ENCODE measurements around the gene ZNF473. TPM values are rescaled to one million over a fixed set of nuclear protein-coding genes. Genes with fewer than 3 reads are reported as not detected.

ZNF473 gene
- total RNA-seq, 1 donor from 2014 or later: 6.9 TPM

GRCh38 chr19:50036908-50037307 is 11.1 kb downstream of the ZNF473 start:
- no peak for DNase-seq (ENCODE audit: low read depth)
- TF ChIP-seq, protein P1, sequence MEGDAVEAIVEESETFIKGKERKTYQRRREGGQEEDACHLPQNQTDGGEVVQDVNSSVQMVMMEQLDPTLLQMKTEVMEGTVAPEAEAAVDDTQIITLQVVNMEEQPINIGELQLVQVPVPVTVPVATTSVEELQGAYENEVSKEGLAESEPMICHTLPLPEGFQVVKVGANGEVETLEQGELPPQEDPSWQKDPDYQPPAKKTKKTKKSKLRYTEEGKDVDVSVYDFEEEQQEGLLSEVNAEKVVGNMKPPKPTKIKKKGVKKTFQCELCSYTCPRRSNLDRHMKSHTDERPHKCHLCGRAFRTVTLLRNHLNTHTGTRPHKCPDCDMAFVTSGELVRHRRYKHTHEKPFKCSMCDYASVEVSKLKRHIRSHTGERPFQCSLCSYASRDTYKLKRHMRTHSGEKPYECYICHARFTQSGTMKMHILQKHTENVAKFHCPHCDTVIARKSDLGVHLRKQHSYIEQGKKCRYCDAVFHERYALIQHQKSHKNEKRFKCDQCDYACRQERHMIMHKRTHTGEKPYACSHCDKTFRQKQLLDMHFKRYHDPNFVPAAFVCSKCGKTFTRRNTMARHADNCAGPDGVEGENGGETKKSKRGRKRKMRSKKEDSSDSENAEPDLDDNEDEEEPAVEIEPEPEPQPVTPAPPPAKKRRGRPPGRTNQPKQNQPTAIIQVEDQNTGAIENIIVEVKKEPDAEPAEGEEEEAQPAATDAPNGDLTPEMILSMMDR (conservative IDR thresholded peaks at IDR 0.05; ENCODE audit: low read depth, low read length): no peak
- H3K4me3 ChIP-seq (ENCODE audit: low read depth, low read length): no peak overlapping the region

GRCh38 chr19:50039968-50040367 is 14.2 kb downstream of the ZNF473 start:
- H3K4me3 ChIP-seq (ENCODE audit: low read depth, low read length): no peak overlapping the region
- peak; percentile 20 for DNase-seq (ENCODE audit: low read depth)
- TF ChIP-seq, protein P1 (conservative IDR thresholded peaks at IDR 0.05; ENCODE audit: low read depth, low read length): no peak

DNA sequence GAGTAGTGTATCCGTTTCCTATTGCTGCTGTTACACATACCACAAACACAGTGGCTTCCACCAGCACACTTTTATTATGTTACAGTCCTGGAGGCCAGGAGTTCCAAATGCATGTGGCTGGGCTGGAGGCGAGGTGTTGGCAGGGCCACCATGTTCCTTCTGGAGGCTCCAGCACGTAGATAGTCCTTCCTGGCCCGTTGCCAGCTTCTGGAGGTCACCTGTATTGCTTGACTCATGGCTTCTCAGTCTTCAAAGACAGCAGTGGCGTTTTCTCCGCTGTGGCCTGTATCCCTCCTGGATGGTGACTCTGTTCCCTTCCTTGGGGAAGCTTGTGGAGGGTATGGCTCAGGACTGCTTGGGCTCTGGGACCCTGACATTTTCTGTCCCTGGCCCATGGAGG is 15.2 kb downstream of the ZNF473 start:
- no peak overlapping the region for H3K4me3 ChIP-seq (ENCODE audit: low read depth, low read length)
- TF ChIP-seq, protein P1 (conservative IDR thresholded peaks at IDR 0.05; ENCODE audit: low read depth, low read length): no peak
- DNase-seq (ENCODE audit: low read depth): no peak

GRCh38 chr19:50042363-50043024 is 16.7 kb downstream of the ZNF473 start:
- H3K4me3 ChIP-seq (ENCODE audit: low read depth, low read length): no peak overlapping the region
- no peak for DNase-seq (ENCODE audit: low read depth)
- TF ChIP-seq, protein P1 (conservative IDR thresholded peaks at IDR 0.05; ENCODE audit: low read depth, low read length): no peak

GRCh38 chr19:50043967-50044366 is 18.2 kb downstream of the ZNF473 start:
- no peak for DNase-seq (ENCODE audit: low read depth)
- TF ChIP-seq, protein P1 (conservative IDR thresholded peaks at IDR 0.05; ENCODE audit: low read depth, low read length): no peak
- no peak overlapping the region for H3K4me3 ChIP-seq (ENCODE audit: low read depth, low read length)

DNA sequence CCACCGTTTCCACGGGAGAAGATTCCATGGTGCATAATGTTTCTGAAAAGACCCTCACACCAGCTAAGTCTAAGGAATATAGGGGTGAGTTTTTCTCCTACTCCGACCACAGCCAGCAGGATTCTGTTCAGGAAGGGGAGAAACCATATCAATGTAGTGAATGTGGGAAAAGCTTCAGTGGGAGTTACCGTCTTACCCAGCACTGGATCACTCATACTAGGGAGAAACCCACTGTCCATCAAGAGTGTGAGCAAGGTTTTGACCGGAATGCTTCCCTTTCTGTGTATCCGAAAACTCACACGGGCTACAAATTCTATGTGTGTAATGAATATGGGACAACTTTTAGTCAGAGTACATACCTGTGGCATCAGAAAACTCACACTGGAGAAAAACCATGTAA is 19.1 kb downstream of the ZNF473 start:
- no peak for DNase-seq (ENCODE audit: low read depth)
- TF ChIP-seq, protein P1 (conservative IDR thresholded peaks at IDR 0.05; ENCODE audit: low read depth, low read length): no peak
- no peak overlapping the region for H3K4me3 ChIP-seq (ENCODE audit: low read depth, low read length)
